Hematopoietic multipotent progenitor cell treated with erythropoietin and hydrocortisone succinate and interleukin-3 and kit ligand, for 4 days (in vitro differentiated cells): ENCODE results near the gene ERVW-1.
A peak's percentile ranks its signal among the peaks of the same experiment; 100 is the strongest.
"Not testable (repeated sequence)": the region's sequence is repeated elsewhere in the genome, so short reads cannot be mapped to it uniquely, and the experiment has no call there.

Source experiments
- DNase-seq: peaks from one replicate; pipeline ENCODE4 v3.0.0-alpha.2; 2015

ERVW-1 gene

GRCh38 chr7:92473989-92474388 is 3.8 kb downstream of the ERVW-1 start:
- not testable (repeated sequence) for DNase-seq

GRCh38 chr7:92468589-92468988 is 9.2 kb downstream of the ERVW-1 start:
- not testable (repeated sequence) for DNase-seq

- no peak for DNase-seq
Measured at GRCh38 chr7:92466682-92467081, 11.1 kb downstream of the ERVW-1 start.

DNA sequence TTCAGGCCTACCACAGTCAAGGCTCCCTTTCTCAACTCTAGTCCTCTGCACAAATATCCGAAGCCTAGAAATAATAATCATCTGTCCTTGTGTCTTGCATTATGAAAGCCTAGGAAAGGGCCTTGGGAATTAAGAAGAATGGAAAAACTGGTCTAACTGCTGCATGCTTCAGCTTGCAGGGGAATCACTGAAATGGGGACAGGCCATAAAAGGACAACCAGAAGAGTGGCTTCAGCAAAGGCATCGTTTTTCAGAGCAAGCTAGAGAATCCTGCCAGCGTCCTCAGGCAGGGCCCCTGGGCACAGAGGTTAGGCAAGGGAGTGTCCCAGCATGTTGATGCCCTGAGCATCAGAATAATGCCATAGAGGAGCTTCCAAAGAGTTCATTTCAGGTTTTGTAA is 13.2 kb downstream of the ERVW-1 start:
- no peak for DNase-seq

- DNase-seq, result no peak
Measured at GRCh38 chr7:92462560-92462959, 15.2 kb downstream of the ERVW-1 start.

- peak; percentile 76 for DNase-seq
Measured at GRCh38 chr7:92461027-92462003, 16.4 kb downstream of the ERVW-1 start.

DNA sequence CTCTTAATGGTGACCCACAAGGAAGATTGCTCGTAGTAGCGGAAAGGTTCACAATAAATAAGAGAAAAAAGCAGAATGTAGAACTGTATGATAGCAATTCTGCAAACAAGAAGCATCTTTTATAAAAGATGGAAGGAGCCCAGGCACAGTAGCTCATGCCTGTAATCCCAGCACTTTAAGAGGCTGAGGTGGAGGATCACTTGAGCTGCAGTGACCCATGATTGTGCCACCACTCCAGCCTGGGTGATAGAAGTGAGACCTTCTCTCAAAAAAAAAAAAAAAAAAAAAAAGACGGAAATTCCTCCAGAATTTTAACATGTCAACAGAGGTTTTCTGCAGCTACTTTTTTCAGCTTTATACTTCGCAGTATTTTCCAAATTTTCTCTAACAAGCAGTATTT is 17.2 kb downstream of the ERVW-1 start:
- no peak for DNase-seq

DNA sequence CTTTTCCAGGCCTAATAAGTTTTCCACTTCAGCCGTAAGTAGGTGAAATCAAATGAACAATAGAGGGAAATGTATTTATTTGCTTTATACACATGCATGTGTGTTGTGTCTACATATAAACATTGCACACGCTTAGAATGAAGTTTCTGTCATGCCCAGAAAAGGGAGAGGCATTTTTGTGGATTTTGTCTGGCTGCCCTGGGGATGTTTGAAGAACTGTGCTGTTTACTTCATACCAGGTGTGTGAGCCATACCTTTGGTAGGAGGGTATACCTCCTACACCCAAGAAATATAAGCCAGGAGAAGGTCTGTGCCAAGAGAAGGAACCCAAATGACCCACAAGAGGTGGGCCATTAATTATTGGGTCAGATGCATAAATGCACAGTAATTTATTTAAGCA is 17.6 kb downstream of the ERVW-1 start:
- DNase-seq, result no peak

DNA sequence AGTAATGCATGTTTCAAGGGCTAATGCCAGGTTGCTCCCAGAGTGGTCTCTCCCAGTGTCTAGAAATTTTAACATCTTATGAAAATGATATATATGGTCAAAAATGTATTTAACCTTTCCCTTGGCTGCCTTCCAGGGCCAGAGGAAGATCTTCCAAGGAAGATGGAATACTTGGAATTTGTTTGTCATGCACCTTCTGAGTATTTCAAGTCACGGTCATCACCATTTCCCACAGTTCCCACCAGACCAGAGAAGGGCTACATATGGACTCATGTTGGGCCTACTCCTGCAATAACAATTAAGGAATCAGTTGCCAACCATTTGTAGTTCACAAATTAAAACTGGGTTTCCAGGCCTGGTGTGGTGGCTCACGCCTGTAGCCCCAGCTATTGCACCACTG is 21.5 kb downstream of the ERVW-1 start:
- no peak for DNase-seq

DNA sequence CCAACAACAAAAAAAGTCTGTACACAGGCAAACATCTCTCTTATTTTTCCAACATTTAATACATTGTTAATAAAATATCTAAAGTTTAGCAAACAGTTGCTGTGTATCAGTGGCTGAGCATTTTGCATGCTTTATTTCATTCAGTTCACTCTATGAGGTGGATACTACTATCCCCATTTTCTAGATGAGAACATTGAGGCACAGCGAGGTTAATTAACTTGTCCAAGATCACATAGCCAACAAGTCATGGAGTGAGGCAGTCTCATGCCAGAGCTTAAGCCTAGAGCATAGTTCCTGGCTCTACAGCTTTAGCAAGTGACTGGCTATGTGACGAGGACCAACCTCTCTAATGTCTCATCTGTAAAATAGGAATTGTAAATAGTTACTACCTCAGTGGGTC is 26.1 kb downstream of the ERVW-1 start:
- DNase-seq, result no peak

- peak; percentile 85 for DNase-seq
Measured at GRCh38 chr7:92448205-92448747, 29.5 kb downstream of the ERVW-1 start.

GRCh38 chr7:92447345-92448204 is 30.2 kb downstream of the ERVW-1 start, which contains the start of gene GATAD1:
TSS of gene GATAD1 (plus strand) at chr7:92447482. CDS start at chr7:92447730, 248 bp downstream.
- peak; percentile 96 for DNase-seq

GRCh38 chr7:92446869-92447344 is 30.8 kb downstream of the ERVW-1 start:
- no peak for DNase-seq

GRCh38 chr7:92442720-92443119 is 35.0 kb downstream of the ERVW-1 start:
- peak; percentile 67 for DNase-seq

DNA sequence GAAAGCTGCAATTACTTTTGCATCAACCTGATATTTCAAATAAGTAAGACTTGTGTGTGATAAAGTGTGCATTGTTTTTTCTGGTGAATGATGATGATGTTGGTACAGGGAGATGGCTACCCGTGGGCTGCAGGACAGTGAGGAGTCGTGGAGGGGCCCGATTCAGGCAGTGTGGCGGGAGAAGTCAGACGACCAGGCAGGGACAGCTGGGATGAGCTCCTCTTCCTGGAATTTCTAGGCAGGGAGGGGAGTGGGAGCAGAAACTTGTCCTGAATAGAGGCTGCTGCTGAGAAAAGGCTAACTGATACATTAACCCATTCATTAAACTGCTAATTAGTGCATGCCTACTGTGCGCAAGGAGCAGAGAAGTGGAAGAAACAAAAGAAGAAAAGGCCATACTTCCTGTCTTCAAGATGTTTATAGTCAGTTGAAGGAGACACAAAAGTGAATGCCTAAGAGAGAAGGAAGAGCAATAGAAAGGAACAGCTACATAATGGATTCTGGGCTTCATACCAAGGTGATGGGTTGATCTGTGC is 39.7 kb downstream of the ERVW-1 start:
- no peak for DNase-seq

DNA sequence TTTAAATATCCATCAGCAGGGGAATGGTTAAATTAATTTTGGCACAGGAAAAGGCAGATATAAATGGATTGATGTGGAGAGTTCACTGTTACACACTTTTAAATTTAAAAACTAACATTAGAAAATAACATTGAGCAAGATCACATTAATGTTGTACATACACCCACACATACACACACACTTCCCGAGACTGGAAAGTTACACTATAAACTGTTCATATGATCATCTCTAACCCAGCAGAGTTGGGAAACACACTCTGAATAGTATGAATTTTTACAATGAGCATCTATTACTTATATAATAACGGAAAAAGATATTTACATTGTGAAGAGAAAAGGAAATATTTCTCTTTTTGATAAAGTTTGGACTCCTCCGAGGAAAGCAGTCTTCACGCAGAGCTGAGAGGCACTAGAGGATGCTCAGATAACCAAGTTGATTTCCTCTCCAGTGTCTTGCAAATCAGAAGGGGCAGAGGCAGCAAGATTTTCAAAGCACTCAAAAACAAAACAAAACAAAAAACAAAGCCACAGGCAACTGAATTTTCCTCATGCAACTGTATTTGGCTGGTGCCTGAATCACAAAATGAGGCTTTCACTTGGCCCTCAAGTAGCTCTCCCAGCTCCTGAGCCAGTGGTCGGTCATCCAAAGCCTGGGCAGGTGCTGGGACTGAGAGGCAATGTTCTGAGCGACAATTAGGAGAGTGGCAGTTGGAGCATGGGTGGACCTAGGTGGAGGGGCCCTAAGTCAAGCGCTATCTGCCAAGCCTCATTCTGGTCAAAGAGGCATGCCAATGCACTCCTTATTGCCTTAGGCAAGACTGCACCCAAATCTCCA is 40.9 kb downstream of the ERVW-1 start:
- no peak for DNase-seq

DNA sequence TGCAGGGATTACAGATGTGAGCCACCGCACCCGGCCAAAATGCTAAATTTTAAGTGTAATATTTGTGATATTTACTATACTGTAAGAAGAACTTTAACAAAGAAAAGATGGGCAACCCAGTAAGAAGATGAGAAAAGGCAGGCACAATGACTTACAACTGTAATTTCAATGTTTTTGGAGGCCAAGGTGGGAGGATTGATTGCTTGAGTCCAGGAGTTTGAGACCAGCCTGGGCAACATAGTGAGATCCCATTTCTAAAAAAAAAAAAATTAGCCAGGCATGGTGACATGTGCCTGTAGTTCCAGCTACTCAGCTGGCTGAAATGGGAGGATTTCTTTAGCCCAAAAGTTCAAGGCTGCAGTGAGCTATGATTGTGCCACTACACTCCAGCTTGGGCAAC is 42.2 kb downstream of the ERVW-1 start:
- no peak for DNase-seq

- no peak for DNase-seq
Measured at GRCh38 chr7:92433019-92433418, 44.7 kb downstream of the ERVW-1 start.

GRCh38 chr7:92432299-92432946 is 45.3 kb downstream of the ERVW-1 start:
- no peak for DNase-seq

DNA sequence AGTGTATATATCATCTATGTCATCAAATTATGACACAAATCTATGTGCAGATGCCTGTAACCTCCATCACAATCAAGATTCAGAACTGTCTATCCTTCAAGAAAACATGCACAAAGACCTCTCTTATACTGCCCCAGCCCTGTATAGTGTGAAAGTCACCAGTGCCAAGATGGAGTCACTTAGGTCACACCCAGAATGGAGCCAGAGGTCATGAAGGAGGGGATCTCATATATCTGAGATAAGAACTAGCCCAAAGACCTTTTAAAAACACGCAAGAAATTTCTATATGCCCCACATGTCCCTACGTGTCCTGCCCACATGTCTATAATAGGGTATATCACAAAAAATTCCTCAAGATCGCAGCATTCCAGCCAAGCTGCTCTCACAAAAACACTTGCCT is 50.6 kb downstream of the ERVW-1 start:
- no peak for DNase-seq

- DNase-seq, result peak; percentile 73
Measured at GRCh38 chr7:92425311-92425947, 52.3 kb downstream of the ERVW-1 start.
